ENCODE results near the gene CAPZB.

CAPZB gene

DNA sequence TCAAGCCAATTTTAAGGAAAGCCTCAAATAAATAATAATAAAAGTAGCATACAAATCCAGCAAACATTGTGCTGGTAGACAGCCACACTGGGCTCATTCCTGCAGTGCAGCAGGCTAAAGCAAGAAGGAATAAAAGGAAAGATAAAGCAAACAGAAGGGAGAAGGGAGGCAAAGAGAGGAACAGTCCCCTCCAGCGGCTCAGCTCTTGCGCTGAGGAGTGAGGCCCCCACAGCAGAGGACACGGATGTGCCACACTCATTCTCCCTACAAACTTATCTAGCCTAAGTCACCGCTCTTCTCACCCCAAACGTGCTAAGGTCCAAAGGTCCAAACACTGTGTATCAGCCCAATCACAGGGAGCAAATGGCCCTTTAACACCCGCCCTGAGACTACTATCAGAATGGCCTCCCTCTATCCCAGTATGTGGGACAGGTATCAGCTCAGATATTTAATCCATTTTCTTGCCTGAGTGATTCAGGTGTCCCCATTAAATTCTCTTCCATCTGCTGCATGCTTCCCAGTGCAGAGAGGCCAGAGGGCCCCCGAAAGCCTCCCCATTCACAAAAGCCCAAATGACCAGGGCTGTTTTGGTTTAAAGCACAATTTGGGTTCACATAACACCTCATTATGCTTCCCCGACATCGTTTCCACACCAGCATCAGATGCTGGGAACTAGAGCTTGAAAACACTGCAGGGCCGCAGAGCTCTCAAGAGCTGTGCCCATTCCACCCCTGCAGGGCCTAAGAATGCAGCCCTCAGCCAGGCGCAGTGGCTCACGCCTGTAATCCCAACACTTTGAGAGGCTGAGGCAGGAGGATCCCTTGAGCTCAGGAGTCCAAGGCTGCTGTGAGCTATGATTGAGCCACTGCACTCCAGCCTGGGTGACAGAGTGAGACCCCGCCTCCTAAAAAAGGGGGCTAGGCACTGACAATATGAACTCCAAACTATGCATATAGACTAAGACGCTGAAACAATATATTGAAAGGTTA, 17.8 kb downstream of the CAPZB start:
- DNase-seq, result no peak

- no peak for DNase-seq
These were observed 19.2 kb downstream of the CAPZB start for GRCh38 chr1:19466112-19466561.

- DNase-seq, result no peak
These were observed 19.7 kb downstream of the CAPZB start for GRCh38 chr1:19465650-19466049.

GRCh38 chr1:19465123-19465522, 20.2 kb downstream of the CAPZB start:
- DNase-seq, result no peak

GRCh38 chr1:19464696-19465095, 20.6 kb downstream of the CAPZB start:
- DNase-seq, result no peak

DNA sequence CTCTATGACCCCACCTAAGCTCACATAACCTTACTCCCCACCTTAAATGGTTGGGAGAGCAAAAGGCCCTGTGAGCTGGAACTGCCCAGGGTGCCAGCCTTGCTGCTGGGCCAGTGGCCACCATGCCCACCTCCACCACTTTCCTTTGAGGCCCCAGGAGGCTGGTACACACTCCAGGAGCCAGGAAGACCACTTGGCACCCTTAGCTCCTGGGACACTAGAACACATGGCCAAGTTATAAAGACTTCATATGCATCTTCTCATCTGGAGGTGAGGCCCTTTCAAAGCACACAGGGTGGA, 21.9 kb downstream of the CAPZB start:
- DNase-seq, result no peak

DNA sequence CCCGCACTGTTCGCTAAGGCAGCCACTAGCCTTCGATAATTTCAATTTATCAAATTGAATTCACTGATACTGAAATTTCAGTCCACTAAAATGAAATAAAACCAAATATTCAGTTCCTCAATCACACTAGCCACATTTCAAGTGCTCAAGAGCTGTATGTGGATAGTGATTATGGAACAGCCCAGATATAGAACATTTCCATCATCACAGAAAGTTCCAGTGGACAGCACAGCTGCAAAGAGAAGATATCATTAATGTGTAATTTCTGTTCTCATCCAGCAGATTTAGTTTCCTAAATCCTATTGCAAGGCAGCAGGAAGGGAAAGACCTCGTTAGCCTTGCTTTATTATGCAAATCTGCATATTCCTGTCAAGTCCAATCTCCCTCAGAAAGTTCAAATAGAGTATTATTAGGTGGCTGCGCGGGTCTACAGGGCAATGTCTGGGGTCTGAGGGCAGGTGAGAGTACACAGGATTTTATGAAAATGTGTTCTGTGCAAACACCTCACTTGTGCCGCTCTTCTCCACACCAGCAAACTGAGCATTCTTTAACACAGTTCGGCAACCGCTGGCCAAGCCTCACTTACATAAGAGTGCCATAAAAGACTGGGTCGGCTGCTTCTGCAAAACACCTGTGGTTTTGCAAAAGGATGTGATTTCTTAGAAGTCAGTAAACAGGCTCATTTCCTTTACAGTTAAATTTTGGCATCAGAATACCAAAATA, 22.4 kb downstream of the CAPZB start:
- DNase-seq, result no peak

DNA sequence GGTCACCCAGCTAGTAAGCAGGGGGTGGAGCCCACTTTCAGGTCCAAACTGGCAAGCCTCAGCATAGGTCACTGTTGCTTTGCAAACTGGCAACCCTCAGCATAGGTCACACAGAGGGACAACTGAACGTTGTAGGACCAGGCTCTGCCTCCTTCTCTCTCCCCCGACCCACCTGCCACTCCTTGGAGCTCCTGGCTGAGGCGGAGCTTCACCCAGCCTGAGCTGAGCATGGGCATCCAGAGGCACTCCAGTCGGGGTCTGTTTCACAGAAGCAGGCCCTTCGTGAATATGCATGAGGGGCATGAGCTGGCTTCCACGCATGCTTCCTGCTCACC, 24.2 kb downstream of the CAPZB start:
- no peak for DNase-seq

DNA sequence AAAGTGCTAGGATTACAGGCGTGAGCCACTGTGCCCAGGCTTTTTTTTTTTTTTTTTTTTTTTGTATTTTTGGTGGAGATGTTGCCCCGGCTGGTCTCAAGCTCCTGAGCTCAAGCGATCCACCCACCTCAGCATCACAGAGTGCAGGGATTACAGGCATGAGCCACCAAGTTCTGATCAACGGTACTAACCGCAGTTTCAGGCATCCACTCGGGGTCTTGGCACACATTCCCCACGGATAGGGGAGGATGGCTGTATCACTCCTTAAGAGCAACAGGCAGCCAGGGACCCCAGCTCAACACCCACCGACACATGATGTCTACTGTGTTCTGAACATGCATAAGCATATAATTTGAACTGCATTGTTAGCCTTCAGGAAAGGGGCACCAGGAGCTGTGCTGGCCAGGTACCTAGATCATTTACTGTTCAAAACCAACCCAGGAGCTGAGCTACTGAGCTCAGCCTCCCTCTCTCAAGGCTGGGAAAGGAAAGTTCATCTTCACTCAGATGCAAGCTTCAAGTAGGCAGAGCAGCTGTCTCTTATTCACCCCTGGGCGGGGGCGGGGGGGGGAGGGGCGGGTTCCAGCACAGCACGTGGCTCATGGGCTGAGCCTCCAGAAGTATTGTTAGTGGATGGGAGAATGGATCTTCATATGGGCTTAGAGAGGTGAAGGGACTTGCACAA, 24.7 kb downstream of the CAPZB start:
- no peak for DNase-seq

GRCh38 chr1:19458815-19459417, 26.4 kb downstream of the CAPZB start:
- no peak for DNase-seq

DNA sequence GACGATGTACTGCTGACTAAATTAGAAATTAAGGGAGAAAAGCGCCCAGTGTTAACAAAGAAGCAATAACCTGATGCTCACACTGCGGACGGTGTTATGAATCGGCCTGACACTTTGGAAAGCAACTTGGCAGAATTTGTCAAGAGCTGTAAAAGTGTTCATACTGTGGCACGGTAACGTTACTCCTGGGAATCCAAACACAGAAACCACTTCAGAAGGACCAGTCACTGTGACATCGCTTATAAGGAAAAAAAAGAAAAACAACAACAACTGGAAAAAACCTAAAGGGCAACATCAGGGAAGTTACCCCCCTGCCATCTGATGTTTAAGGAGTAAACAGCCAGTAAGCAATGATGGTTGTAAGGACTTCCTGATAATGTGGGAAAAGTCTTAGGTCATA, 27.7 kb downstream of the CAPZB start:
- DNase-seq, result no peak

GRCh38 chr1:19456968-19457441, 28.3 kb downstream of the CAPZB start:
- no peak for DNase-seq

- no peak for DNase-seq
These were observed 30.0 kb downstream of the CAPZB start for GRCh38 chr1:19455353-19455752.

GRCh38 chr1:19454265-19455146, 30.8 kb downstream of the CAPZB start:
- no peak for DNase-seq

DNA sequence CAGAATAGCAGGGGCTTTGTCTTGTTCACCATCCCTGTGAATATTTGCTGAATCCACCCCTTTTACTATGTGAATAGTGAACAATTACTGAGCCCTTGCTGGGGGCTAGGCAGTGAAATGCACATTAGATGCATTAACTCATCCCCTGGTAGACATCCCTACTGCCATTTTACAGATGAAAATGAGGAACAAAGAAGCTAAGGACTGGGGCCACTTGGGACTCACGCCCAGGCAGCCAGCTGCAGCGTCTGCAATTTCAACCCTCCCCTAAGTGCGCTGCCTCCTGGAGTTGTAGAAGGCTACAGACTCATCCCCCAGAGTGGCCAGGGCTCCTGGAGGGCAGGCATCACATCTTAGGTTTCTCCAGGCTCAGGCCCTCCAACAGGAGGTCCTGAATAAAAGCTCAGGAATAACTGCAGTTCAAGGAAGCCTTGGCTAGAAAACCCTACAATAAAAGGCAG, 31.6 kb downstream of the CAPZB start:
- no peak for DNase-seq

GRCh38 chr1:19452221-19452663, 33.1 kb downstream of the CAPZB start:
- no peak for DNase-seq

DNA sequence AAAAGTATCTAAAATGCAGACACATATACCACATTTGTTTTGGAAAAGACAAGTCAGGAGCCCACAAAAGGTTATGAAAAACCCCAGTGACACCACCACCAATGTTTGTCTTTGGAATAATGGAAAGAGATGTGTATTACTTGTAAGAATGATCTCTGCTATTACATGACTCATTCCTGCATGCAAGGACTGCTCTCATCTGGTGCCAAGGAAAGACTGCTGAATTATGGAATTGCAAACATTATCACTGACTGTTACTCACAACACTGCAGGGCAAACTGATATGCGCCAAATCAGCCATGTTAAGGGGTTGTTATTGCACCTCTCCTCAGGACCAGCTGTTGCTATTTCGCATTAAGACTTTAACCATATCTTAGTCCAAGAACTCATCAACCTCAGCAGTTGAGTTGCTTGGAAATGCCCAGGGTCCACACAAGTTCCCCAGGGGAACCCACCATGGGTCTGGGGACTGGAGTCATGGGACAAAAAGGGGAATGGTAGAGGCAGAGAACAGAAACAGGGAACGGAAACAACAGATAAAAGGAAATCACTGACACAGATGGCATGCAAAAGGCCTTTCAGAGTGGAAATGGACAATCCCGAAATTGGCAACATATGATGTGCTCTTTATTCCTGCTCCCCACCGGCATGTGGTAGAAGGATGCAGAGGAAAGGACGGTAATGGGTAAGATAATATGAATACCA, 34.4 kb downstream of the CAPZB start:
- no peak for DNase-seq

GRCh38 chr1:19449454-19450228, 35.7 kb downstream of the CAPZB start:
- no peak for DNase-seq

- no peak for DNase-seq
These were observed 36.6 kb downstream of the CAPZB start for GRCh38 chr1:19448491-19449439.
